HG03280 (cell line): ENCODE measurements around the gene HBZ.
"Not testable (repeated sequence)": the region's sequence is repeated elsewhere in the genome, so short reads cannot be mapped to it uniquely, and the experiment has no call there.

Experiments used
- ATAC-seq: cut with Tn5 transposase; IDR thresholded peaks from one replicate; pipeline ENCODE4 v1.9.1; 2021; ENCODE audit warnings: mild to moderate bottlenecking, moderate library complexity; ENCODE audit not compliant: unreplicated experiment

HBZ gene

DNA sequence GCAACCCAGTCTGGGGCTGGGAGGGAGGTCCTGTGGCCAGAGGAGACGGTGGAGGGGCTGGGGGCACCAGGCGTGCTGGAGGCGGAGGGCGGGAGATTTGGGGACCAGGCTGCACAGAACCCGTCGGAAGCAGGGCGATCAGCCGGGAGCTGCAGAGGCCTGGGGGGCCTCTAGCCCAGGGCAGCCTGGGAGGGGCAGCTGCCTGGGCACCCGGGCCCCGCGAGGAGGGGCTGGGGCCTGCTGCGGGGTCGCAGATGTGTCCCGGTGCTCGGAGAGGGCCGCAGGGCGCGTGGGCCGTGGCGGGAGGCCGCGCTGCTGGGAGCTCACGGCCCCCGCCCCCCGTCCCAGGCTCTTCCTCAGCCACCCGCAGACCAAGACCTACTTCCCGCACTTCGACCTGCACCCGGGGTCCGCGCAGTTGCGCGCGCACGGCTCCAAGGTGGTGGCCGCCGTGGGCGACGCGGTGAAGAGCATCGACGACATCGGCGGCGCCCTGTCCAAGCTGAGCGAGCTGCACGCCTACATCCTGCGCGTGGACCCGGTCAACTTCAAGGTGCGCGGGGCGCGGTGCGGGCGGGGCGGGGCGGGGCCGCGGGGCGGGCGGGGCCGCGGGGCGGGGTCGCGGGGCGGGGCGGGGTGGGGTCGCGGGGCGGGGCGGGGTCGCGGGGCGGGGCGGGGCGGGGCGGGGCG lies 11.8 kb downstream of the HBZ start:
- ATAC-seq = not testable (repeated sequence)

DNA sequence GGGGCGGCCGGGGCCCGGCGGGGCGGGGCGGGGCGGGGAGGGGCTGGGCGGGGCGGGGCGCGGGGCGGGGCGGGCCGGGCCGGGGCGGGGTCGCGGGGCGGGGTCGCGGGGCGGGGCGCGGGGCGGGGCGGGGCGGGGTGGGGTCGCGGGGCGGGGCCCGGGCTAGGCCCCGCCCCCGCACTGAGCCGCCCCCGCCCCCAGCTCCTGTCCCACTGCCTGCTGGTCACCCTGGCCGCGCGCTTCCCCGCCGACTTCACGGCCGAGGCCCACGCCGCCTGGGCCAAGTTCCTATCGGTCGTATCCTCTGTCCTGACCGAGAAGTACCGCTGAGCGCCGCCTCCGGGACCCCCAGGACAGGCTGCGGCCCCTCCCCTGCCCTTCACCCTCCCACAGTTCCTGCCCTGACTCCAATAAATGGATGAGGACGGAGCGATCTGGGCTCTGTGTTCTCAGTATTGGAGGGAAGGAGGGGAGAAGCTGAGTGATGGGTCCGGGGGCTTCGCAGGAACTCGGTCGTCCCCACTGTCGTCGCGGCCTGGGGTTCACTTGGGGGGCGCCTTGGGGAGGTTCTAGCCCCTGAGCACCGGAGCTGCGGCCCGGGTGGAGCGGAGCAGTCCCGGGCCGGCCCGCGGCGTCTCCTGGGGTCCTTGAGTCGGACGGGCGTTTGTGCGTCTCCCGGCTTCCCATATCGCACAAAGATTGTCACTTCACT lies 12.5 kb downstream of the HBZ start:
- no peak for ATAC-seq

DNA sequence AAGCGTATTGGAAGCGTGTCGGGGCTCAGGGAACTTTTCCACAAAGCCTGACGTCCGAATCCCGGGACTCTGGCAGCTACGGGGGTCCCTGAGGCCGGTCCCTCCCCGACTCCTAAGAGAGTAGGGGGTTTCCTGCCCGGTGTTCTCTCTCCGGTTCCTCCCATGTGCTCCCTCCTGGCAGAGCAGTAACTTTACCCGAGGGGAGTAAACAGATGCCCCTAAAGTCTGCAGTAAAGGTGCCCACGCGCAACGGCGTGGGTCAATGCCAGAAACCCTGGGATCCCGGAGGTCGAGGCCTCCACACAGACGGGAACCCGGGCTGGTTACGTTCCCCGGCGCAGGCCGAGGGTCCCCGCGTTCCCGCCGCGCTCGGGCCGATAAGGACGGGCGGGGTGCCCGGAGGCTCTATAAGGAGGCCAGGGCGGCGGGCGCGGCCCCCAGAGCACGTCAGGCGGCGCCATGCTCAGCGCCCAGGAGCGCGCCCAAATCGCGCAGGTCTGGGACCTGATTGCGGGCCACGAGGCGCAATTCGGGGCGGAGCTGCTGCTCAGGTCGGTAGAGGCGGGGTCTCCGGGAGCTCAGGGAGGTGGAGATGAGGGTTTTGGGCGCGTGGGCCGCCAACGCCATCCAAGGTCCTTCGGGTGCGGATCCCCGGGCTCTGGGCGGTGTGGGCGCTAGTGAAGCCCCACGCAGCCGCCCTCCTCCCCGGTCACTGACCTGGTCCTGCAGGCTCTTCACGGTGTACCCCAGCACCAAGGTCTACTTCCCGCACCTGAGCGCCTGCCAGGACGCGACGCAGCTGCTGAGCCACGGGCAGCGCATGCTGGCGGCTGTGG lies 13.3 kb downstream of the HBZ start, which contains the start of gene HBM:
Gene HBM (plus strand): TSS at position 440 of the 836 bp plus-strand sequence. CDS start 20 bp downstream, at position 460.
- no peak for ATAC-seq

DNA sequence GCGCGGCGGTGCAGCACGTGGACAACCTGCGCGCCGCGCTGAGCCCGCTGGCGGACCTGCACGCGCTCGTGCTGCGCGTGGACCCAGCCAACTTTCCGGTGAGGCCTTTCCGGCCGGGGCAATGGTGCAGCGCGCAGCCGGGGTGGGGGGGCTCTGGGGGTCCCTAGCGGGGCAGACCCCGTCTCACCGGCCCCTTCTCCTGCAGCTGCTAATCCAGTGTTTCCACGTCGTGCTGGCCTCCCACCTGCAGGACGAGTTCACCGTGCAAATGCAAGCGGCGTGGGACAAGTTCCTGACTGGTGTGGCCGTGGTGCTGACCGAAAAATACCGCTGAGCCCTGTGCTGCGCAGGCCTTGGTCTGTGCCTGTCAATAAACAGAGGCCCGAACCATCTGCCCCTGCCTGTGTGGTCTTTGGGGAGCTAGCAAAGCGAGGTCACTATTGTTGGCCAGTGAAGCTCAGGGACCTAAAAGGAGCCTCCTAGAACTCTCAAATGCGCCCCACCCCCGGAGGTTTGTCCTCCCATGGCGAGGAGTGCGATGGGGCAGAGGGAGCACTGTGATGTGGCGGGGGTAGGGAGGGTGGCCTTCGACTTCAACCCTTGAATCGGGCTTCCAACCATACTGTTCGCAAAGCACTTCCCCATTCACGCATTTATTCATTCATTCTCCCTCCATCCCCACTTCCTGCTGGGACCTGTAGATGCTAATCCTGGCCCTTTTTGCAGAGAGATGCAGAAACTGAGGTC lies 14.1 kb downstream of the HBZ start:
- no peak for ATAC-seq

DNA sequence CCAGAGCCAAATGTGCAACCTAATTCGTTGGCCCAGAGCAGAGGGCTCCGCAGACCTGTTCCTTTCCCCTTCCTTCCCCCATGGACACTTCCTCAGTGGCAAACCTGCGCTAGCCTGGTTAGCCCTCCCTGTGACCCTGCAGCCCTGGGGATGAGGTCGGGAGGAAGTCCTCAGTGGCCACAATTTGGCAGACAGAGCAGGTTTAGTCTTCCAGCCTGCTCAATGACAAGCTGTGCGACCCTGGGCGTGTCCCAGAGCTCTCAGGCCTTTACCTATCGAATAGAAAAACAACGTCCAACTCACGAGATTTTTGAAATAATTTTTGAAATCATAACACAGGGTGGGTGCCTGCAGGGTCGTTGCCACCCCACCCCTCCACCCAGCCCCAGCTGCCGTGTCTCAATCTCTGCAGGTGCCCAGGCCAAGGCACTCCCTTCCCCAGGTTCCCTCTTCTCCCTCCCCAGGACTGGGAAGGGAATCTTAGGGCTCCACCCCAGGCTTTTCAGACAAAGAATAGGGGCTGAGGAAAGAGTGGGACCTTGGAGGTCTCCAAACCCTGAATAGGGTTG lies 14.8 kb downstream of the HBZ start:
- ATAC-seq = no peak

DNA sequence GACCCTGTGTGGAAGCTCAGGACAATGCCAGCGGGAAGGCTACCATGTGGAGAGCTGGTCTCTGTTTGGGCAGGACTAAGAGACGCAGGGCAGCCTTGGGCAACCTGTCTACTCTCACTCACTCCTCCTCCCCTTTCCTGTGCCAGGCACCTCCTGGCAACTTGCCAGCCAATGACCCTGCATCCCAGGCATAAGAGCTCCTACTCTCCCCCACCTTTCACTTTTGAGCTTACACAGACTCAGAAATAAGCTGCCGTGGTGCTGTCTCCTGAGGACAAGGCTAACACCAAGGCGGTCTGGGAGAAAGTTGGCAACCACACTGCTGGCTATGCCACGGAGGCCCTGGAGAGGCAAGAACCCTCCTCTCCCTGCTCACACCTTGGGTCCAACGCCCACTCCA lies 16.0 kb downstream of the HBZ start:
- no peak for ATAC-seq

DNA sequence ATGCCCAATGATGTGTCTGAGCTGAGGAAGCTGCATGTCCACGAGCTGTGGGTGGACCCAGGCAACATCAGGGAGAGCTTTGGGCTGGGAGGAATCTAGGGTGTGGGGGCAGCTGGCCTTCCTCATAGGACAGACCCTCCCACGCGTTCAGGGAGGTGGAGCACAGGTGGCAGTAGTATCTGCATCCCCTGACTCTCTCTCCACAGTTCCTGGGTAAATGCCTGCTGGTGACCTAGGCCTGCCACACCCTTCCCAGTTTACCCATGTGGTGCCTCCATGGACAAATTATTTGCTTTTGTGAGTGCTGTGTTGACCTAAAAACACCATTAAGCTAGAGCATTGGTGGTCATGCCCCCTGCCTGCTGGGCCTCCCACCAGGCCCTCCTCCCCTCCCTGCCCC lies 16.6 kb downstream of the HBZ start:
- ATAC-seq = no peak

DNA sequence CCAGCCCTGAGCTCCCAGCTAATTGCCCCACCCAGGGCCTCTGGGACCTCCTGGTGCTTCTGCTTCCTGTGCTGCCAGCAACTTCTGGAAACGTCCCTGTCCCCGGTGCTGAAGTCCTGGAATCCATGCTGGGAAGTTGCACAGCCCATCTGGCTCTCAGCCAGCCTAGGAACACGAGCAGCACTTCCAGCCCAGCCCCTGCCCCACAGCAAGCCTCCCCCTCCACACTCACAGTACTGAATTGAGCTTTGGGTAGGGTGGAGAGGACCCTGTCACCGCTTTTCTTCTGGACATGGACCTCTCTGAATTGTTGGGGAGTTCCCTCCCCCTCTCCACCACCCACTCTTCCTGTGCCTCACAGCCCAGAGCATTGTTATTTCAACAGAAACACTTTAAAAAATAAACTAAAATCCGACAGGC lies 17.7 kb downstream of the HBZ start:
- not testable (repeated sequence) for ATAC-seq

DNA sequence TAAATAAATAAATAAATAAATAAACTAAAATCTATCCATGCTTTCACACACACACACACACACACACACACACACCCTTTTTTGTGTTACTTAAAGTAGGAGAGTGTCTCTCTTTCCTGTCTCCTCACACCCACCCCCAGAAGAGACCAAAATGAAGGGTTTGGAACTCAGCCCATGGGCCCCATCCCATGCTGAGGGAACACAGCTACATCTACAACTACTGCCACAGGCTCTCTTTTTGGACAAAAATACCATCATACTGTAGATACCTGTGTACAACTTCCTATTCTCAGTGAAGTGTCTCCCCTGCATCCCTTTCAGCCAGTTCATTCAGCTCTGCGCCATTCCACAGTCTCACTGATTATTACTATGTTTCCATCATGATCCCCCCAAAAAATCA lies 18.3 kb downstream of the HBZ start:
- no peak for ATAC-seq

DNA sequence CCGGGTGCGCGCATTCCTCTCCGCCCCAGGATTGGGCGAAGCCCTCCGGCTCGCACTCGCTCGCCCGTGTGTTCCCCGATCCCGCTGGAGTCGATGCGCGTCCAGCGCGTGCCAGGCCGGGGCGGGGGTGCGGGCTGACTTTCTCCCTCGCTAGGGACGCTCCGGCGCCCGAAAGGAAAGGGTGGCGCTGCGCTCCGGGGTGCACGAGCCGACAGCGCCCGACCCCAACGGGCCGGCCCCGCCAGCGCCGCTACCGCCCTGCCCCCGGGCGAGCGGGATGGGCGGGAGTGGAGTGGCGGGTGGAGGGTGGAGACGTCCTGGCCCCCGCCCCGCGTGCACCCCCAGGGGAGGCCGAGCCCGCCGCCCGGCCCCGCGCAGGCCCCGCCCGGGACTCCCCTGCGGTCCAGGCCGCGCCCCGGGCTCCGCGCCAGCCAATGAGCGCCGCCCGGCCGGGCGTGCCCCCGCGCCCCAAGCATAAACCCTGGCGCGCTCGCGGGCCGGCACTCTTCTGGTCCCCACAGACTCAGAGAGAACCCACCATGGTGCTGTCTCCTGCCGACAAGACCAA lies 20.0 kb downstream of the HBZ start, which contains the start of gene HBA2:
Gene HBA2 (plus strand): TSS at position 503 of the 568 bp plus-strand sequence. CDS start 37 bp downstream, at position 540.
- ATAC-seq = not testable (repeated sequence)

DNA sequence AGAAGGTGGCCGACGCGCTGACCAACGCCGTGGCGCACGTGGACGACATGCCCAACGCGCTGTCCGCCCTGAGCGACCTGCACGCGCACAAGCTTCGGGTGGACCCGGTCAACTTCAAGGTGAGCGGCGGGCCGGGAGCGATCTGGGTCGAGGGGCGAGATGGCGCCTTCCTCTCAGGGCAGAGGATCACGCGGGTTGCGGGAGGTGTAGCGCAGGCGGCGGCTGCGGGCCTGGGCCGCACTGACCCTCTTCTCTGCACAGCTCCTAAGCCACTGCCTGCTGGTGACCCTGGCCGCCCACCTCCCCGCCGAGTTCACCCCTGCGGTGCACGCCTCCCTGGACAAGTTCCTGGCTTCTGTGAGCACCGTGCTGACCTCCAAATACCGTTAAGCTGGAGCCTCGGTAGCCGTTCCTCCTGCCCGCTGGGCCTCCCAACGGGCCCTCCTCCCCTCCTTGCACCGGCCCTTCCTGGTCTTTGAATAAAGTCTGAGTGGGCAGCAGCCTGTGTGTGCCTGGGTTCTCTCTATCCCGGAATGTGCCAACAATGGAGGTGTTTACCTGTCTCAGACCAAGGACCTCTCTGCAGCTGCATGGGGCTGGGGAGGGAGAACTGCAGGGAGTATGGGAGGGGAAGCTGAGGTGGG lies 20.9 kb downstream of the HBZ start:
- not testable (repeated sequence) for ATAC-seq

DNA sequence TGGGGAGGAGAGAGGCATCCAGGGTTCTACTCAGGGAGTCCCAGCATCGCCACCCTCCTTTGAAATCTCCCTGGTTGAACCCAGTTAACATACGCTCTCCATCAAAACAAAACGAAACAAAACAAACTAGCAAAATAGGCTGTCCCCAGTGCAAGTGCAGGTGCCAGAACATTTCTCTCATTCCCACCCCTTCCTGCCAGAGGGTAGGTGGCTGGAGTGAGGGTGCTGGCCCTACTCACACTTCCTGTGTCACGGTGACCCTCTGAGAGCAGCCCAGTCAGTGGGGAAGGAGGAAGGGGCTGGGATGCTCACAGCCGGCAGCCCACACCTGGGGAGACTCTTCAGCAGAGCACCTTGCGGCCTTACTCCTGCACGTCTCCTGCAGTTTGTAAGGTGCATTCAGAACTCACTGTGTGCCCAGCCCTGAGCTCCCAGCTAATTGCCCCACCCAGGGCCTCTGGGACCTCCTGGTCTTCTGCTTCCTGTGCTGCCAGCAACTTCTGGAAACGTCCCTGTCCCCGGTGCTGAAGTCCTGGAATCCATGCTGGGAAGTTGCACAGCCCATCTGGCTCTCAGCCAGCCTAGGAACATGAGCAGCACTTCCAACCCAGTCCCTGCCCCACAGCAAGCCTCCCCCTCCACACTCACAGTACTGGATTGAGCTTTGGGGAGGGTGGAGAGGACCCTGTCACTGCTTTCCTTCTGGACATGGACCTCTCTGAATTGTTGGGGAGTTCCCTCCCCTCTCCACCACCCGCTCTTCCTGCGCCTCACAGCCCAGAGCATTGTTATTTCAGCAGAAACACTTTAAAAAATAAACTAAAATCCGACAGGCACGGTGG lies 21.7 kb downstream of the HBZ start:
- not testable (repeated sequence) for ATAC-seq

DNA sequence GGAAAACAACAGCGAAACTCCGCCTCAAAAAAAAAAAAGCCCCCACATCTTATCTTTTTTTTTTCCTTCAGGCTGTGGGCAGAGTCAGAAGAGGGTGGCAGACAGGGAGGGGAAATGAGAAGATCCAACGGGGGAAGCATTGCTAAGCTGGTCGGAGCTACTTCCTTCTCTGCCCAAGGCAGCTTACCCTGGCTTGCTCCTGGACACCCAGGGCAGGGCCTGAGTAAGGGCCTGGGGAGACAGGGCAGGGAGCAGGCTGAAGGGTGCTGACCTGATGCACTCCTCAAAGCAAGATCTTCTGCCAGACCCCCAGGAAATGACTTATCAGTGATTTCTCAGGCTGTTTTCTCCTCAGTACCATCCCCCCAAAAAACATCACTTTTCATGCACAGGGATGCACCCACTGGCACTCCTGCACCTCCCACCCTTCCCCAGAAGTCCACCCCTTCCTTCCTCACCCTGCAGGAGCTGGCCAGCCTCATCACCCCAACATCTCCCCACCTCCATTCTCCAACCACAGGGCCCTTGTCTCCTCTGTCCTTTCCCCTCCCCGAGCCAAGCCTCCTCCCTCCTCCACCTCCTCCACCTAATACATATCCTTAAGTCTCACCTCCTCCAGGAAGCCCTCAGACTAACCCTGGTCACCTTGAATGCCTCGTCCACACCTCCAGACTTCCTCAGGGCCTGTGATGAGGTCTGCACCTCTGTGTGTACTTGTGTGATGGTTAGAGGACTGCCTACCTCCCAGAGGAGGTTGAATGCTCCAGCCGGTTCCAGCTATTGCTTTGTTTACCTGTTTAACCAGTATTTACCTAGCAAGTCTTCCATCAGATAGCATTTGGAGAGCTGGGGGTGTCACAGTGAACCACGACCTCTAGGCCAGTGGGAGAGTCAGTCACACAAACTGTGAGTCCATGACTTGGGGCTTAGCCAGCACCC lies 22.8 kb downstream of the HBZ start:
- ATAC-seq = no peak

DNA sequence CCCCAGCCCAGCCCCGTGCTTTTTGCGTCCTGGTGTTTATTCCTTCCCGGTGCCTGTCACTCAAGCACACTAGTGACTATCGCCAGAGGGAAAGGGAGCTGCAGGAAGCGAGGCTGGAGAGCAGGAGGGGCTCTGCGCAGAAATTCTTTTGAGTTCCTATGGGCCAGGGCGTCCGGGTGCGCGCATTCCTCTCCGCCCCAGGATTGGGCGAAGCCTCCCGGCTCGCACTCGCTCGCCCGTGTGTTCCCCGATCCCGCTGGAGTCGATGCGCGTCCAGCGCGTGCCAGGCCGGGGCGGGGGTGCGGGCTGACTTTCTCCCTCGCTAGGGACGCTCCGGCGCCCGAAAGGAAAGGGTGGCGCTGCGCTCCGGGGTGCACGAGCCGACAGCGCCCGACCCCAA lies 23.6 kb downstream of the HBZ start:
- not testable (repeated sequence) for ATAC-seq

DNA sequence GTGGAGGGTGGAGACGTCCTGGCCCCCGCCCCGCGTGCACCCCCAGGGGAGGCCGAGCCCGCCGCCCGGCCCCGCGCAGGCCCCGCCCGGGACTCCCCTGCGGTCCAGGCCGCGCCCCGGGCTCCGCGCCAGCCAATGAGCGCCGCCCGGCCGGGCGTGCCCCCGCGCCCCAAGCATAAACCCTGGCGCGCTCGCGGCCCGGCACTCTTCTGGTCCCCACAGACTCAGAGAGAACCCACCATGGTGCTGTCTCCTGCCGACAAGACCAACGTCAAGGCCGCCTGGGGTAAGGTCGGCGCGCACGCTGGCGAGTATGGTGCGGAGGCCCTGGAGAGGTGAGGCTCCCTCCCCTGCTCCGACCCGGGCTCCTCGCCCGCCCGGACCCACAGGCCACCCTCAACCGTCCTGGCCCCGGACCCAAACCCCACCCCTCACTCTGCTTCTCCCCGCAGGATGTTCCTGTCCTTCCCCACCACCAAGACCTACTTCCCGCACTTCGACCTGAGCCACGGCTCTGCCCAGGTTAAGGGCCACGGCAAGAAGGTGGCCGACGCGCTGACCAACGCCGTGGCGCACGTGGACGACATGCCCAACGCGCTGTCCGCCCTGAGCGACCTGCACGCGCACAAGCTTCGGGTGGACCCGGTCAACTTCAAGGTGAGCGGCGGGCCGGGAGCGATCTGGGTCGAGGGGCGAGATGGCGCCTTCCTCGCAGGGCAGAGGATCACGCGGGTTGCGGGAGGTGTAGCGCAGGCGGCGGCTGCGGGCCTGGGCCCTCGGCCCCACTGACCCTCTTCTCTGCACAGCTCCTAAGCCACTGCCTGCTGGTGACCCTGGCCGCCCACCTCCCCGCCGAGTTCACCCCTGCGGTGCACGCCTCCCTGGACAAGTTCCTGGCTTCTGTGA lies 24.3 kb downstream of the HBZ start, which contains the start of gene HBA1:
Gene HBA1 (plus strand): TSS at position 204 of the 906 bp plus-strand sequence. CDS start 37 bp downstream, at position 241.
- not testable (repeated sequence) for ATAC-seq

DNA sequence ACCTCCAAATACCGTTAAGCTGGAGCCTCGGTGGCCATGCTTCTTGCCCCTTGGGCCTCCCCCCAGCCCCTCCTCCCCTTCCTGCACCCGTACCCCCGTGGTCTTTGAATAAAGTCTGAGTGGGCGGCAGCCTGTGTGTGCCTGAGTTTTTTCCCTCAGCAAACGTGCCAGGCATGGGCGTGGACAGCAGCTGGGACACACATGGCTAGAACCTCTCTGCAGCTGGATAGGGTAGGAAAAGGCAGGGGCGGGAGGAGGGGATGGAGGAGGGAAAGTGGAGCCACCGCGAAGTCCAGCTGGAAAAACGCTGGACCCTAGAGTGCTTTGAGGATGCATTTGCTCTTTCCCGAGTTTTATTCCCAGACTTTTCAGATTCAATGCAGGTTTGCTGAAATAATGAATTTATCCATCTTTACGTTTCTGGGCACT lies 25.0 kb downstream of the HBZ start:
- no peak for ATAC-seq
